Endothelial cell (in vitro differentiated cells): Measurements from ENCODE around the gene TMEM186. TPM values are rescaled to one million over a fixed set of nuclear protein-coding genes. Genes with fewer than 3 reads are reported as not detected.
"Not testable (repeated sequence)": the region's sequence is repeated elsewhere in the genome, so short reads cannot be mapped to it uniquely, and the experiment has no call there.

ENCODE experiments used
- DNase-seq: peaks from one replicate; pipeline ENCODE4 v3.0.0; 2021; ENCODE audit warnings: low spot score
- H3K27ac Mint-ChIP-seq: one replicate; pipeline ENCODE4 v1.8.0; 2021; ENCODE audit warnings: mixed read lengths, inconsistent platforms; ENCODE audit not compliant: unreplicated experiment
- H3K27me3 Mint-ChIP-seq: one replicate; pipeline ENCODE4 v1.8.0; 2021; ENCODE audit warnings: mild to moderate bottlenecking, moderate library complexity, mixed read lengths, inconsistent platforms; ENCODE audit not compliant: unreplicated experiment
- H3K36me3 Mint-ChIP-seq: one replicate; pipeline ENCODE4 v1.8.0; 2021; ENCODE audit warnings: mild to moderate bottlenecking, low read depth, mixed read lengths, inconsistent platforms; ENCODE audit not compliant: unreplicated experiment
- H3K4me1 Mint-ChIP-seq: one replicate; pipeline ENCODE4 v1.8.0; 2021; ENCODE audit warnings: mild to moderate bottlenecking, mixed read lengths, inconsistent platforms; ENCODE audit not compliant: unreplicated experiment
- H3K4me3 Mint-ChIP-seq: one replicate; pipeline ENCODE4 v1.8.0; 2021; ENCODE audit warnings: mild to moderate bottlenecking, mixed read lengths, inconsistent platforms; ENCODE audit not compliant: unreplicated experiment
- H3K9me3 Mint-ChIP-seq: one replicate; pipeline ENCODE4 v1.8.0; 2021; ENCODE audit warnings: mixed read lengths, inconsistent platforms; ENCODE audit not compliant: unreplicated experiment
- CTCF ChIP-seq: fragments of 200-600 bp; sonication (generic); IDR thresholded peaks from one replicate; pipeline ENCODE4 v1.5.0; 2021; ENCODE audit warnings: antibody characterized with exemption; ENCODE audit not compliant: unreplicated experiment
- total RNA-seq: library from RNA; stranded (reverse); fragmentation: NEBNext Ultra II Directional; extraction: Animal tissue kit (Norgen Biotek cat#: 25700); gene quantifications from one replicate; pipeline ENCODE4 v1.2.1, GENCODE V29; 2021; ENCODE audit not compliant: unreplicated experiment

TMEM186 gene
- total RNA-seq, 1 donor from 2014 or later, result 8.1 TPM

- Mint-ChIP-seq H3K27me3 (peaks cover 2% of the 10 kb centered on the region), H3K36me3 (no peaks in the 10 kb centered on the region), H3K4me3 (no peak overlapping the region), H3K9me3 (no peaks in the 10 kb centered on the region), H3K27ac (no peak overlapping the region), H3K4me1 (peaks cover 19% of the 10 kb centered on the region)
- DNase-seq, result no peak
- no peak for TF ChIP-seq CTCF
Measured at GRCh38 chr16:8795091-8795490, 2.3 kb downstream of the TMEM186 start.

- Mint-ChIP-seq H3K27me3 (peaks cover 3% of the 10 kb centered on the region), H3K27ac (no peak overlapping the region), H3K4me1 (peaks cover 4% of the 10 kb centered on the region), H3K36me3 (no peaks in the 10 kb centered on the region), H3K9me3 (no peaks in the 10 kb centered on the region), H3K4me3 (no peak overlapping the region)
- no peak for TF ChIP-seq CTCF
- DNase-seq, result no peak
Measured at GRCh38 chr16:8788578-8789172, 8.8 kb downstream of the TMEM186 start.

GRCh38 chr16:8786316-8786715 lies 11.1 kb downstream of the TMEM186 start:
- H3K27ac Mint-ChIP-seq, H3K4me1 Mint-ChIP-seq, H3K4me3 Mint-ChIP-seq, H3K36me3 Mint-ChIP-seq, H3K27me3 Mint-ChIP-seq, DNase-seq, H3K9me3 Mint-ChIP-seq: not testable (repeated sequence)

DNA sequence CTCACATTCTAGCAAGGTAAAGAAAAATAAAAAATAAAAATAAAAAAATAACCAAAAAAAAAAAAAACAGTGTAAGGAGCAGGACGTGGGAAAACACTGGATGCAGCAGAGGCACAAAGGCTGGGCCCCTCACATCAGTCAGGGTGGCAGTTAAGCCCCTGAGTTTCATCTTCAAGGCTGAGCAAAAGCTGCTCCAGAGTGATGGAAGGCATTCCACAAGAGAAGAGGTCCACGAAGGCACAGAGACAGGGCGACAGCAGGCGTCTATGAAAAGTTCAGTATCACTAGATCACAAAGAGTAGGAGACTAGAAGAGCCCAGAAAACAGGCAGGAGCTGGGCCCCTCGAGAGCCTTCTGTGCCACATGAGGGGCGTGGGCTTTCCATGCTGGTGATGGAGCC lies 12.0 kb downstream of the TMEM186 start:
- Mint-ChIP-seq H3K27me3 (peaks cover 6% of the 10 kb centered on the region), H3K4me3 (no peak overlapping the region), H3K36me3 (no peaks in the 10 kb centered on the region), H3K27ac (no peak overlapping the region), H3K9me3 (no peaks in the 10 kb centered on the region), H3K4me1 (peaks cover 7% of the 10 kb centered on the region)
- no peak for DNase-seq
- TF ChIP-seq CTCF, result no peak

DNA sequence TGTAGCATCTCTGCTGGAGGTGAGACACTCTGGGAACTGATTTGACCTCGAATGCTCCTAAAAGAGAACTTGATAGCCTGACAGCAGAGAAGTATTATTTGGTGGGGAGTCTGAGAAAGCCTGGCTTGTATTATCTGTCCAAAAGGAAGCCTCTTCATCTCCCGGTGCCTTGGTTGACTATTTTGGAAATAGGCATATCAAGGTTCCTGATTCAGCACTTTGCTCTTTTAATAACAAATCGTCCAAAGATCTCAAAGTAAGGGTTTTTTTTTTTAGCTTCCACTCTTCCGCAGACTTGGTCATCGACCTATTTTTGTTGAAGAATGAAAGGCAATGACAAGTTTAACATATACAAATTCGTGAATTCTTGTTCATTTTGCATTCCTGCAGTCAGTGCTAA lies 14.8 kb downstream of the TMEM186 start:
- peaks cover 7% of the 10 kb centered on the region for H3K4me1 Mint-ChIP-seq
- no peak overlapping the region for H3K4me3 Mint-ChIP-seq
- no peaks in the 10 kb centered on the region for H3K36me3 Mint-ChIP-seq
- no peaks in the 10 kb centered on the region for H3K9me3 Mint-ChIP-seq
- no peak for DNase-seq
- H3K27ac Mint-ChIP-seq, result no peak overlapping the region
- no peak for TF ChIP-seq CTCF
- H3K27me3 Mint-ChIP-seq, result peaks cover 10% of the 10 kb centered on the region

DNA sequence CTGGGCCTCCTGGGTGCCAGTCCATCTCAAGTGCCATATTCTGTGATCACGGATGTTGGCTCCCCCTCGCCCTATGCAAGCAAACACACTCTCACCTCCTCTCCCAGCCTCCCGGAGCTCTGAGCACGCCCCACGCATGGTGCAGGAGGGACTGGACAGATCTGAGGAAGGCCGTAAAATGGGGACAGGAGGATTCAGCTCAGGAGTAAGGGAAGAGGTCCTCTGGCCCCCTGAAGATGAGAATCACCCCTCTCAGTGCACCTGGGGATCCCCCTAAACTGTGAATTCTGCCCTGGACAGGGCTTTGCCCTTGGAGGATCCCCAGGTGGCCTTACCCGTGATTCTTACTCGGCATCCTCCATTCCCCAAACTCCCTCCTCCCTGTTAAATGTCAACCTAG lies 15.6 kb downstream of the TMEM186 start:
- DNase-seq, result no peak
- no peak overlapping the region for H3K27ac Mint-ChIP-seq
- no peaks in the 10 kb centered on the region for H3K9me3 Mint-ChIP-seq
- peaks cover 7% of the 10 kb centered on the region for H3K4me1 Mint-ChIP-seq
- no peaks in the 10 kb centered on the region for H3K36me3 Mint-ChIP-seq
- H3K27me3 Mint-ChIP-seq, result peaks cover 10% of the 10 kb centered on the region
- H3K4me3 Mint-ChIP-seq, result no peak overlapping the region
- TF ChIP-seq CTCF, result no peak
